Left ventricle myocardium inferior (tissue), 1 donor: Measurements from ENCODE around the gene GLYATL1B. TPM values are rescaled to one million over a fixed set of nuclear protein-coding genes. Genes with fewer than 3 reads are reported as not detected.
A peak's percentile ranks its signal among the peaks of the same experiment; 100 is the strongest.
"Not testable (repeated sequence)": the region's sequence is repeated elsewhere in the genome, so short reads cannot be mapped to it uniquely, and the experiment has no call there.

ENCODE experiments used
- DNase-seq: peaks from one replicate; pipeline ENCODE4 v3.0.0-alpha.2; 2020
- H3K27ac ChIP-seq: fragments of 200-600 bp; replicated peaks from 2 replicates; pipeline ENCODE4 v1.8.0; 2021
- H3K27me3 ChIP-seq: fragments of 200-600 bp; 2 replicates; pipeline ENCODE4 v1.8.0; 2021; ENCODE audit warnings: low read depth
- H3K36me3 ChIP-seq: fragments of 200-600 bp; 2 replicates; pipeline ENCODE4 v1.8.0; 2021
- H3K4me1 ChIP-seq: fragments of 200-600 bp; 2 replicates; pipeline ENCODE4 v1.8.0; 2021
- H3K4me3 ChIP-seq: fragments of 200-600 bp; 2 replicates; pipeline ENCODE4 v1.8.0; 2021; ENCODE audit warnings: mild to moderate bottlenecking, moderate library complexity
- H3K9me3 ChIP-seq: fragments of 200-600 bp; replicated peaks from 2 replicates; pipeline ENCODE4 v1.8.0; 2021
- CTCF ChIP-seq: fragments of 200-600 bp; IDR thresholded peaks from 2 replicates; pipeline ENCODE4 v1.8.0; 2021; ENCODE audit warnings: antibody characterized with exemption, mild to moderate bottlenecking, borderline replicate concordance
- intact Hi-C: fragments of 100-400 bp; cut with micrococcal nuclease; formaldehyde crosslinking; loops from one replicate; pipeline ENCODE4 v1.11.0; 2022
- total RNA-seq: library from RNA; stranded (reverse); fragmentation: NEBNext Ultra II Directional; extraction: Animal tissue kit (Norgen Biotek cat#: 25700); gene quantifications from one replicate; pipeline ENCODE4 v1.2.1, GENCODE V29; 2021
- donor health status: DM: no; HTN: yes; CAD: no; lungs with severe emphysema.

The GLYATL1B gene
- total RNA-seq, 1 donor from 2014 or later, result not detected

GRCh38 chr11:59079086-59079485 is 7.0 kb upstream of the GLYATL1B start:
- no peaks in the 10 kb centered on the region for H3K36me3 ChIP-seq
- intact Hi-C loops, result no loop called here
- DNase-seq, result no peak
- H3K4me3 ChIP-seq, result no peak overlapping the region
- TF ChIP-seq CTCF, result no peak
- H3K27ac ChIP-seq, result no peak overlapping the region
- H3K9me3 ChIP-seq, result peaks cover 8% of the 10 kb centered on the region
- peaks cover 26% of the 10 kb centered on the region for H3K27me3 ChIP-seq
- H3K4me1 ChIP-seq, result no peaks in the 10 kb centered on the region

- H3K4me3 ChIP-seq, H3K27ac ChIP-seq, DNase-seq, H3K4me1 ChIP-seq, H3K9me3 ChIP-seq, H3K36me3 ChIP-seq, intact Hi-C loops: not testable (repeated sequence)
- H3K27me3 ChIP-seq, result peaks cover 26% of the 10 kb centered on the region
These were observed 5.7 kb upstream of the GLYATL1B start for GRCh38 chr11:59080421-59080820.

- H3K4me3 ChIP-seq, H3K4me1 ChIP-seq, H3K27ac ChIP-seq, H3K9me3 ChIP-seq, DNase-seq, intact Hi-C loops, H3K36me3 ChIP-seq: not testable (repeated sequence)
- H3K27me3 ChIP-seq, result peaks cover 18% of the 10 kb centered on the region
These were observed 4.6 kb upstream of the GLYATL1B start for GRCh38 chr11:59081430-59082020.

- intact Hi-C loops, result no loop called here
These were observed 2.1 kb downstream of the GLYATL1B start for GRCh38 chr11:59088162-59088561.

GRCh38 chr11:59093576-59093975 is 7.5 kb downstream of the GLYATL1B start:
- peaks cover 26% of the 10 kb centered on the region for H3K27me3 ChIP-seq
- intact Hi-C loops, result loop anchor here (10.0 kb wide), 1 partner anchor 61 kb away; no protein-coding TSS in a partner anchor
- not testable (repeated sequence) for H3K4me3 ChIP-seq, H3K27ac ChIP-seq, H3K9me3 ChIP-seq, H3K36me3 ChIP-seq, DNase-seq, H3K4me1 ChIP-seq

More at GRCh38 chr11:59088162-59088561, 2.1 kb downstream of the GLYATL1B start:
- no peak for DNase-seq
- Histone ChIP-seq H3K27me3 (peaks cover 20% of the 10 kb centered on the region), H3K4me3 (no peak overlapping the region), H3K4me1 (no peaks in the 10 kb centered on the region), H3K27ac (no peak overlapping the region), H3K9me3 (no peaks in the 10 kb centered on the region), H3K36me3 (no peaks in the 10 kb centered on the region)
- TF ChIP-seq CTCF, result no peak

- H3K27me3 ChIP-seq, result peaks cover 35% of the 10 kb centered on the region
- not testable (repeated sequence) for H3K27ac ChIP-seq, H3K36me3 ChIP-seq, DNase-seq, H3K9me3 ChIP-seq, H3K4me1 ChIP-seq, H3K4me3 ChIP-seq
- intact Hi-C loops, result loop anchor here (10.0 kb wide), 1 partner anchor 60 kb away; no protein-coding TSS in a partner anchor
These were observed 9.1 kb downstream of the GLYATL1B start for GRCh38 chr11:59095225-59095624.

GRCh38 chr11:59095972-59096575 is 10.0 kb downstream of the GLYATL1B start:
- H3K36me3 ChIP-seq, H3K9me3 ChIP-seq, H3K27ac ChIP-seq, H3K4me3 ChIP-seq, DNase-seq, H3K4me1 ChIP-seq: not testable (repeated sequence)
- peaks cover 43% of the 10 kb centered on the region for H3K27me3 ChIP-seq
- intact Hi-C loops, result loop anchor here (10.0 kb wide), 1 partner anchor 59 kb away; no protein-coding TSS in a partner anchor

GRCh38 chr11:59097113-59097708 is 11.1 kb downstream of the GLYATL1B start:
- no peaks in the 10 kb centered on the region for H3K9me3 ChIP-seq
- no peaks in the 10 kb centered on the region for H3K36me3 ChIP-seq
- DNase-seq, result peak; percentile 41
- H3K27ac ChIP-seq, result no peak overlapping the region
- peaks cover 6% of the 10 kb centered on the region for H3K4me1 ChIP-seq
- TF ChIP-seq CTCF, result peak; percentile 75
- no peak overlapping the region for H3K4me3 ChIP-seq
- peaks cover 45% of the 10 kb centered on the region for H3K27me3 ChIP-seq
- intact Hi-C loops, result loop anchor here (10.0 kb wide), 1 partner anchor 58 kb away; no protein-coding TSS in a partner anchor

GRCh38 chr11:59097938-59098337 is 11.8 kb downstream of the GLYATL1B start:
- intact Hi-C loops, result loop anchor here (10.0 kb wide), 1 partner anchor 57 kb away; no protein-coding TSS in a partner anchor

More at GRCh38 chr11:59097938-59098337, 11.8 kb downstream of the GLYATL1B start:
- not testable (repeated sequence) for H3K9me3 ChIP-seq, H3K27ac ChIP-seq, H3K4me1 ChIP-seq, H3K36me3 ChIP-seq, H3K4me3 ChIP-seq, DNase-seq
- H3K27me3 ChIP-seq, result peaks cover 52% of the 10 kb centered on the region
